Measurements from ENCODE around the gene NAPG.

DNA sequence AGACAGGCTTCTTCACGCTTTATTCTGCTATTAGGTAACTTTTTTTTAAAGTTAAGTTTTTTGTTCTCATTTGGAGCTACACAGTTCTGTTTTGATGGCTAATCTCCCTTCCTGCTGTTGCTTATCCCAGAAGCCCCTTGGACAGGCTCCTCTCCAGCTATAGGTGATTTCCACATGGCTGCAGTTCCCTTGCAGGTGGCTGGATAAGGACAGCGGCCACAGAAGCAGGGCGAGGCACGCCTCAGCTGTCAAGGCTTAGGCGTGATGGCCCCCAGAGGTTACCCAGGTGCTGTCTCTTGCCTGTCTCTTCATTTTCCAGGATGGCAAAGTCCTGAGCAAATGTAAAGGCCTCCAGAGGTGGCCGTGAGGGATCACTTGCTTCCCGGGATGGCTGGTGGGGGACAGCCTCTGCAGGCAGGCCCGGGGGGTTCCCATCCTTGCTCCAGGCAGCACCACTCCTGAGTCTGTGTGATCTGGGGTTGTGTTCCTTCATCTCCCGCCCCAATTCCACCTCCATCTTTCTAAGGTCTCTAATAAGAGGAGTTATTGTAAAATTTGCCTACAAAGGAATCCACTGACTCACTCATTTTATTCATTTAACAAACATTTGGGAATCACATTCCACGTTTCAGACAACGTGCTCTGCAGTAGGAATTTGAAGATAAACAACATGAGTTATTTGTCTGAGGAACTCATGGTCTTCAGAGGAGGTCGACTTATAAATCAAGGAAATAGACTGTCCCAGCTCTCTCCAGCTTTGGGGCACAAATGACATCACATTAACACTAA, 53.4 kb downstream of the NAPG start:
- TF ChIP-seq CTCF (IDR thresholded peaks at IDR 0.05; ENCODE audit: low read depth, low read length) (no peak), POLR2A (IDR thresholded peaks at IDR 0.05; ENCODE audit: extremely low read depth, insufficient read length) (no peak), MYC (IDR thresholded peaks at IDR 0.05; ENCODE audit: low read depth, low read length) (no peak)
- TF ChIP-seq, protein P1, sequence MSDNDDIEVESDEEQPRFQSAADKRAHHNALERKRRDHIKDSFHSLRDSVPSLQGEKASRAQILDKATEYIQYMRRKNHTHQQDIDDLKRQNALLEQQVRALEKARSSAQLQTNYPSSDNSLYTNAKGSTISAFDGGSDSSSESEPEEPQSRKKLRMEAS (IDR thresholded peaks at IDR 0.05; ENCODE audit: low read depth, low read length), result no peak
